Adrenal gland (tissue), 5 donors: ENCODE data around the gene MAP3K6.

Experiments used
- POLR2A ChIP-seq, 2 donors: fragments of 450-650 bp; IDR thresholded peaks; one replicate each; pipeline ENCODE4 v1.6.1; 2017; ENCODE audit warnings: antibody characterized with exemption in 2 of 2, mild to moderate bottlenecking in 2 of 2, moderate library complexity in 1 of 2
- TF ChIP-seq, protein P1 (sequence below), 6 experiments: fragments of 450-650 bp in 4 of 6; fragments of 200-600 bp in 2 of 6; sonication (generic) in 1 of 6; IDR thresholded peaks; 1 replicate in 5 of 6; 2 replicates in 1 of 6; pipeline versions ENCODE4 v1.5.1 to v1.8.0; 2016 to 2021; ENCODE audit warnings: antibody characterized with exemption in 6 of 6, mild to moderate bottlenecking in 2 of 6, moderate library complexity in 1 of 6
- donor health status: DM: no; HTN: no; CAD: no.

DNA sequence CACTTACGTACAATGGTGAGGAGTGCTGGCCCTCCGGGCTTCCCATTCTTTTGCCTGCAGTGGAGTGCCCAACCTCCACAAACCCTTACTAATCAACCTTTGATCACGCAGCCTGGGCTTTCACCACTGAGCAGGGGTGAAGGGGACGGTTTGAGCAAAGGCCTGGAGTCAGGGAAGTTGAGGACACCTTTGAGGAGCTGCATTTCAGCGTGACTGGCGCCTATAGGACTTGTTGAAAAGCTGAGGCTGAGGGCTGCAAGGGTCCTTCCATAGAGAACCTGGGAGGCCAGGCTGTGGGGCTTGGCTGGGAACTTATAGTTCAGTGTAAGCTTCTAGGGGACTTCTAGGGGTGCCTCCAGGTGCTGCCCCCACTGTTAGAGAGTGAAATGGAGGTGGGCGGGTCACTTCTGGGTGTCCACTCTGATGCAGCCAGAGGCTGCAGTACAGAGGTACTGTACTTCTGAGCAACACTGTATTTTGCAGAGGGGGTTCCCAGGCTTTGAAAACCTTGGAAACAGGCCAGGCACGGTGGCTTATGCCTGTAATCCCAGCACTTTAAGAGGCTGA, 15.1 kb downstream of the MAP3K6 start:
- TF ChIP-seq, protein P1, sequence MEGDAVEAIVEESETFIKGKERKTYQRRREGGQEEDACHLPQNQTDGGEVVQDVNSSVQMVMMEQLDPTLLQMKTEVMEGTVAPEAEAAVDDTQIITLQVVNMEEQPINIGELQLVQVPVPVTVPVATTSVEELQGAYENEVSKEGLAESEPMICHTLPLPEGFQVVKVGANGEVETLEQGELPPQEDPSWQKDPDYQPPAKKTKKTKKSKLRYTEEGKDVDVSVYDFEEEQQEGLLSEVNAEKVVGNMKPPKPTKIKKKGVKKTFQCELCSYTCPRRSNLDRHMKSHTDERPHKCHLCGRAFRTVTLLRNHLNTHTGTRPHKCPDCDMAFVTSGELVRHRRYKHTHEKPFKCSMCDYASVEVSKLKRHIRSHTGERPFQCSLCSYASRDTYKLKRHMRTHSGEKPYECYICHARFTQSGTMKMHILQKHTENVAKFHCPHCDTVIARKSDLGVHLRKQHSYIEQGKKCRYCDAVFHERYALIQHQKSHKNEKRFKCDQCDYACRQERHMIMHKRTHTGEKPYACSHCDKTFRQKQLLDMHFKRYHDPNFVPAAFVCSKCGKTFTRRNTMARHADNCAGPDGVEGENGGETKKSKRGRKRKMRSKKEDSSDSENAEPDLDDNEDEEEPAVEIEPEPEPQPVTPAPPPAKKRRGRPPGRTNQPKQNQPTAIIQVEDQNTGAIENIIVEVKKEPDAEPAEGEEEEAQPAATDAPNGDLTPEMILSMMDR (IDR thresholded peaks at IDR 0.05), result no peak
- TF ChIP-seq POLR2A (IDR thresholded peaks at IDR 0.05), result no peak
